Myocyte (in vitro differentiated cells): ENCODE data around the gene CDYL. TPM values are rescaled to one million over a fixed set of nuclear protein-coding genes. Genes with fewer than 3 reads are reported as not detected.

Source experiments
- DNase-seq: peaks from one replicate; pipeline ENCODE4 v3.0.0-alpha.2; 2012; ENCODE audit warnings: low read depth
- total RNA-seq: library from RNA; depleted of rRNA; stranded (reverse); fragments of >200 nt; gene quantifications from 2 replicates; pipeline ENCODE4 v1.2.3, GENCODE V29; 2014

The CDYL gene
- total RNA-seq, 1 donor from 2014 or later: 23.6 TPM

GRCh38 chr6:4932228-4932903, 156.2 kb downstream of the CDYL start:
- no peak for DNase-seq

GRCh38 chr6:4935486-4935885, 159.3 kb downstream of the CDYL start:
- no peak for DNase-seq

- no peak for DNase-seq
Observed at GRCh38 chr6:4935975-4936680, 159.9 kb downstream of the CDYL start.

GRCh38 chr6:4936681-4937041, 160.5 kb downstream of the CDYL start:
- peak; percentile 63 for DNase-seq

- DNase-seq: no peak
Observed at GRCh38 chr6:4937414-4937813, 161.2 kb downstream of the CDYL start.

GRCh38 chr6:4939241-4939640, 163.0 kb downstream of the CDYL start:
- DNase-seq: no peak

- DNase-seq: no peak
Observed at GRCh38 chr6:4940416-4940815, 164.2 kb downstream of the CDYL start.

GRCh38 chr6:4941782-4942672, 165.8 kb downstream of the CDYL start:
- DNase-seq: peak; percentile 89

- no peak for DNase-seq
Observed at GRCh38 chr6:4942673-4943009, 166.4 kb downstream of the CDYL start.

GRCh38 chr6:4943716-4944115, 167.5 kb downstream of the CDYL start:
- no peak for DNase-seq

GRCh38 chr6:4944325-4944724, 168.1 kb downstream of the CDYL start:
- DNase-seq: no peak

GRCh38 chr6:4946521-4946920, 170.3 kb downstream of the CDYL start:
- DNase-seq: peak; percentile 51

- no peak for DNase-seq
Observed at GRCh38 chr6:4947716-4948115, 171.5 kb downstream of the CDYL start.

- no peak for DNase-seq
Observed at GRCh38 chr6:4948781-4949450, 172.7 kb downstream of the CDYL start.

- DNase-seq: no peak
Observed at GRCh38 chr6:4950076-4950475, 173.9 kb downstream of the CDYL start.

GRCh38 chr6:4950836-4951533, 174.8 kb downstream of the CDYL start:
- DNase-seq: no peak

- no peak for DNase-seq
Observed at GRCh38 chr6:4953440-4953839, 177.2 kb downstream of the CDYL start.

- DNase-seq: no peak
Observed at GRCh38 chr6:4956625-4957024, 180.4 kb downstream of the CDYL start.

- no peak for DNase-seq
Observed at GRCh38 chr6:4957521-4958231, 181.5 kb downstream of the CDYL start.

GRCh38 chr6:4958624-4959023, 182.4 kb downstream of the CDYL start:
- no peak for DNase-seq
